WTC11 (cell line): ENCODE results near the gene ATMIN. TPM values are rescaled to one million over a fixed set of nuclear protein-coding genes. Genes with fewer than 3 reads are reported as not detected.

Experiments
- ATAC-seq: fragments of 200-7000 bp; cut with Tn5 transposase; 2 replicates; pipeline ENCODE4 v1.10.0; 2021; ENCODE audit warnings: mild to moderate bottlenecking, moderate library complexity
- CTCF ChIA-PET: fragments of 300-600 bp; sonication (Branson Sonifier 250); formaldehyde crosslinking; loops from one replicate; lab custom pipeline; 2021; ENCODE audit warnings: antibody characterized with exemption; lab: Charles Lee
- POLR2A ChIA-PET: fragments of 350-600 bp; sonication (Branson Sonifier 250); formaldehyde crosslinking; loops from one replicate; lab custom pipeline; 2021; ENCODE audit warnings: antibody characterized with exemption; lab: Charles Lee
- DNase-seq: peaks from one replicate; pipeline ENCODE4 v3.0.0; 2021; ENCODE audit warnings: low spot score
- H3K27ac Mint-ChIP-seq: 2 replicates; pipeline ENCODE4 v1.8.0; 2021; ENCODE audit warnings: mixed read lengths
- H3K27me3 Mint-ChIP-seq: 2 replicates; pipeline ENCODE4 v1.8.0; 2021; ENCODE audit warnings: low read depth, mild to moderate bottlenecking, moderate library complexity, mixed read lengths
- H3K36me3 Mint-ChIP-seq: 2 replicates; pipeline ENCODE4 v1.8.0; 2021; ENCODE audit warnings: mixed read lengths
- H3K4me1 Mint-ChIP-seq: 2 replicates; pipeline ENCODE4 v1.8.0; 2022; ENCODE audit warnings: mixed read lengths
- H3K4me3 Mint-ChIP-seq: 2 replicates; pipeline ENCODE4 v1.8.0; 2021; ENCODE audit warnings: mild to moderate bottlenecking, moderate library complexity, mixed read lengths
- H3K9me3 Mint-ChIP-seq: 2 replicates; pipeline ENCODE4 v1.8.0; 2021; ENCODE audit warnings: mixed read lengths
- ARID4B ChIP-seq: sonication (generic); formaldehyde crosslinking; IDR thresholded peaks from 2 replicates; pipeline ENCODE4 v1.8.0; 2023; ENCODE audit warnings: missing genetic modification reagents, mild to moderate bottlenecking, borderline replicate concordance
- ATF2 ChIP-seq: sonication (generic); formaldehyde crosslinking; IDR thresholded peaks from 2 replicates; pipeline ENCODE4 v1.8.1; 2022; ENCODE audit warnings: low read depth, missing genetic modification reagents, borderline replicate concordance
- ATF3 ChIP-seq: sonication (generic); formaldehyde crosslinking; conservative IDR thresholded peaks from 2 replicates; pipeline ENCODE4 v1.8.1; 2022; ENCODE audit warnings: mild to moderate bottlenecking, missing genetic modification reagents
- ATF6 ChIP-seq: sonication (generic); formaldehyde crosslinking; IDR thresholded peaks from 2 replicates; pipeline ENCODE4 v1.8.1; 2023; ENCODE audit warnings: mild to moderate bottlenecking, missing genetic modification reagents
- CREB1 ChIP-seq: sonication (generic); formaldehyde crosslinking; IDR thresholded peaks from 2 replicates; pipeline ENCODE4 v1.8.0; 2023; ENCODE audit warnings: mild to moderate bottlenecking, missing genetic modification reagents
- CTCF ChIP-seq: fragments of 200-600 bp; IDR thresholded peaks from 2 replicates; pipeline ENCODE4 v1.8.0; 2022; ENCODE audit warnings: antibody characterized with exemption
- E2F5 ChIP-seq: sonication (generic); formaldehyde crosslinking; IDR thresholded peaks from 2 replicates; pipeline ENCODE4 v1.8.1; 2022; ENCODE audit warnings: mild to moderate bottlenecking, moderate library complexity, missing genetic modification reagents
- FOXP1 ChIP-seq: sonication (generic); formaldehyde crosslinking; IDR thresholded peaks from 2 replicates; pipeline ENCODE4 v1.8.0; 2022; ENCODE audit warnings: missing genetic modification reagents, mild to moderate bottlenecking, moderate library complexity, borderline replicate concordance
- FOXP4 ChIP-seq: sonication (generic); formaldehyde crosslinking; IDR thresholded peaks from 2 replicates; pipeline ENCODE4 v1.8.0; 2022; ENCODE audit warnings: mild to moderate bottlenecking, missing genetic modification reagents
- GABPB1 ChIP-seq: sonication (generic); formaldehyde crosslinking; IDR thresholded peaks from 2 replicates; pipeline ENCODE4 v1.8.1; 2023; ENCODE audit warnings: mild to moderate bottlenecking, missing genetic modification reagents
- IRF2 ChIP-seq: sonication (generic); formaldehyde crosslinking; IDR thresholded peaks from 2 replicates; pipeline ENCODE4 v1.8.0; 2022; ENCODE audit warnings: low read depth, missing genetic modification reagents, borderline replicate concordance
- KAT7 ChIP-seq: sonication (generic); formaldehyde crosslinking; IDR thresholded peaks from 2 replicates; pipeline ENCODE4 v1.8.1; 2023; ENCODE audit warnings: missing genetic modification reagents, mild to moderate bottlenecking, borderline replicate concordance
- MYBL2 ChIP-seq: sonication (generic); formaldehyde crosslinking; IDR thresholded peaks from 2 replicates; pipeline ENCODE4 v1.8.1; 2023; ENCODE audit warnings: mild to moderate bottlenecking, moderate library complexity, missing genetic modification reagents
- NR2C2 ChIP-seq: sonication (generic); formaldehyde crosslinking; IDR thresholded peaks from 2 replicates; pipeline ENCODE4 v1.8.0; 2022; ENCODE audit warnings: mild to moderate bottlenecking, missing genetic modification reagents
- PREB ChIP-seq: sonication (generic); formaldehyde crosslinking; IDR thresholded peaks from 2 replicates; pipeline ENCODE4 v1.8.1; 2022; ENCODE audit warnings: mild to moderate bottlenecking, missing genetic modification reagents, moderate library complexity, borderline replicate concordance
- TCF7 ChIP-seq: sonication (generic); formaldehyde crosslinking; IDR thresholded peaks from 2 replicates; pipeline ENCODE4 v1.8.0; 2022; ENCODE audit warnings: mild to moderate bottlenecking, low read depth, missing genetic modification reagents, moderate library complexity
- USF2 ChIP-seq: sonication (generic); formaldehyde crosslinking; IDR thresholded peaks from 2 replicates; pipeline ENCODE4 v1.8.1; 2023; ENCODE audit warnings: mild to moderate bottlenecking, missing genetic modification reagents, moderate library complexity
- ZNF232 ChIP-seq: sonication (generic); formaldehyde crosslinking; IDR thresholded peaks from 2 replicates; pipeline ENCODE4 v1.8.0; 2022; ENCODE audit warnings: mild to moderate bottlenecking, missing genetic modification reagents
- ZNF416 ChIP-seq: fragments of 250-450 bp; sonication (Bioruptor Pico); IDR thresholded peaks from 2 replicates; pipeline ENCODE4 v1.9.0; 2021; ENCODE audit warnings: mild to moderate bottlenecking, inconsistent platforms
- total RNA-seq: library from RNA; stranded (reverse); gene quantifications from 3 replicates; pipeline ENCODE4 v1.2.3, GENCODE V29; 2021

Gene ATMIN
- total RNA-seq, 1 experiment from 2014 or later = 43.1 TPM

- TF ChIP-seq ARID4B (CRISPR knock-in tag) (no peak), ATF2 (CRISPR knock-in tag) (no peak), TCF7 (CRISPR knock-in tag) (no peak), GABPB1 (CRISPR knock-in tag) (no peak; the same call in none of the 2 replicates)
- TF ChIP-seq, all 79 proteins: peak for 0
These were observed 60.0 kb downstream of the ATMIN start (continued) for GRCh38 chr16:81095653-81095952.

- peaks cover 13% of the 10 kb centered on the region for H3K4me1 Mint-ChIP-seq
- CTCF ChIA-PET = no interaction called here
- peak; percentile 98 for ATAC-seq
- H3K9me3 Mint-ChIP-seq = peaks cover 6% of the 10 kb centered on the region
- peak within 1 kb of the TSS; percentile 86 for H3K4me3 Mint-ChIP-seq
- peak; percentile 99 for DNase-seq
- POLR2A ChIA-PET = no interaction called here
- H3K27ac Mint-ChIP-seq = peak within 1 kb of the TSS; percentile 69
- H3K36me3 Mint-ChIP-seq = no peaks in the 10 kb centered on the region; the same call in 1 of the 2 replicates
- no peaks in the 10 kb centered on the region; the same call in 1 of the 2 replicates for H3K27me3 Mint-ChIP-seq
- peak; percentile 74 for TF ChIP-seq USF2 (CRISPR knock-in tag)
- TF ChIP-seq MYBL2 (CRISPR knock-in tag) = 0 out of 2 replicates have a peak, but pooled peaks have one; percentile 22
- TF ChIP-seq FOXP1 (CRISPR knock-in tag) = peak; percentile 82
- TF ChIP-seq CREB1 (CRISPR knock-in tag) = no peak
- TF ChIP-seq NR2C2 (CRISPR knock-in tag) = no peak
- no peak for TF ChIP-seq CTCF
- TF ChIP-seq PREB (CRISPR knock-in tag) = no peak
- TF ChIP-seq ZNF416 (CRISPR knock-in tag) = no peak
- TF ChIP-seq KAT7 (CRISPR knock-in tag) = peak; percentile 84; the same call in 1 of the 2 replicates
- TF ChIP-seq ZNF232 = no peak; the same call in 1 of the 2 replicates
- no peak for TF ChIP-seq IRF2 (CRISPR knock-in tag)
- TF ChIP-seq ATF6 (CRISPR knock-in tag) = no peak
- TF ChIP-seq ATF3 (CRISPR knock-in tag) = no peak
- TF ChIP-seq FOXP4 (CRISPR knock-in tag) = peak; percentile 76; the same call in 1 of the 2 replicates
- peak; percentile 88 for TF ChIP-seq E2F5
These were observed 60.5 kb downstream of the ATMIN start, which contains the start of gene GCSH for GRCh38 chr16:81095953-81096714. GCSH (minus strand) TSS chr16:81096395; CDS start chr16:81096278, 117 bp downstream.
